Sigmoid colon (tissue), 7 donors: ENCODE results near the gene NDUFA7. TPM values are rescaled to one million over a fixed set of nuclear protein-coding genes. Genes with fewer than 3 reads are reported as not detected.

ENCODE experiments used
- polyA plus RNA-seq, 3 donors: library from polyadenylated mRNA; stranded (reverse); fragments of 200-250 nt; gene quantifications; one replicate each; pipeline ENCODE4 v1.2.3, GENCODE V29; 2013
- total RNA-seq, 4 donors: library from RNA; depleted of rRNA; stranded (reverse); fragments of >200 nt; gene quantifications; one replicate each; pipeline ENCODE4 v1.1.0, GENCODE V29; 2016
- donor health status: healthy with polysubstance abuse.
- donor health status: Bipolar disorder and iron deficiency.
- donor health status: healthy.

The NDUFA7 gene
- total and polyA plus RNA-seq, 7 donors, result 21.0 to 146 (median 35.5) TPM

Other genes starting within 250 kb of the NDUFA7 start
- gene FBN3, start 171.8 kb downstream of the NDUFA7 start, total RNA-seq, result not detected
- gene FBN3, start 171.8 kb downstream of the NDUFA7 start, polyA plus RNA-seq, result under 1 TPM in 1 of 3 donors, not detected in 2; 0.06 TPM
- 10 to 100 TPM; 24.1 to 40.0 (median 30.2) TPM for gene CERS4, start 112.0 kb downstream of the NDUFA7 start, total RNA-seq
- 10 to 100 TPM in 2 of 3 donors, 1 to 10 TPM in 1; 1.4 to 18.6 (median 11.4) TPM for gene CERS4, start 112.0 kb downstream of the NDUFA7 start, polyA plus RNA-seq
- gene CD320, start 13.0 kb downstream of the NDUFA7 start, total RNA-seq, result 10 to 100 TPM; 22.5 to 39.6 (median 28.7) TPM
- 10 to 100 TPM; 10.2 to 72.6 (median 12.0) TPM for gene CD320, start 13.0 kb downstream of the NDUFA7 start, polyA plus RNA-seq
- gene RPS28, start 121 bp upstream of the NDUFA7 start, total RNA-seq, result 100 to 1,000 TPM; 244 to 601 (median 414) TPM
- 100 to 1,000 TPM; 574 to 938 (median 657) TPM for gene RPS28, start 121 bp upstream of the NDUFA7 start, polyA plus RNA-seq
- gene KANK3, start 21.9 kb upstream of the NDUFA7 start, total RNA-seq, result 1 to 10 TPM; 6.5 to 8.9 (median 8.4) TPM
- gene KANK3, start 21.9 kb upstream of the NDUFA7 start, polyA plus RNA-seq, result 1 to 10 TPM in 2 of 3 donors, under 1 TPM in 1; 0.92 to 4.9 (median 3.6) TPM
- gene ANGPTL4, start 42.8 kb upstream of the NDUFA7 start, total RNA-seq, result 10 to 100 TPM in 3 of 4 donors, 1 to 10 TPM in 1; 7.1 to 31.6 (median 24.0) TPM
- 10 to 100 TPM in 1 of 3 donors, 1 to 10 TPM in 2; 2.3 to 10.3 (median 2.4) TPM for gene ANGPTL4, start 42.8 kb upstream of the NDUFA7 start, polyA plus RNA-seq
- gene RAB11B, start 69.0 kb upstream of the NDUFA7 start, total RNA-seq, result 10 to 100 TPM; 17.5 to 42.1 (median 28.7) TPM
- gene RAB11B, start 69.0 kb upstream of the NDUFA7 start, polyA plus RNA-seq, result 100 to 1,000 TPM in 1 of 3 donors, 10 to 100 TPM in 2; 67.0 to 103 (median 82.9) TPM
- 100 to 1,000 TPM; 283 to 383 (median 303) TPM for gene MARCHF2, start 91.9 kb upstream of the NDUFA7 start, total RNA-seq
- gene MARCHF2, start 91.9 kb upstream of the NDUFA7 start, polyA plus RNA-seq, result 10 to 100 TPM; 25.8 to 46.2 (median 42.1) TPM
- 100 to 1,000 TPM in 1 of 4 donors, 10 to 100 TPM in 3; 62.8 to 100 (median 76.1) TPM for gene HNRNPM, start 123.6 kb upstream of the NDUFA7 start, total RNA-seq
- 100 to 1,000 TPM in 1 of 3 donors, 10 to 100 TPM in 2; 80.5 to 224 (median 83.9) TPM for gene HNRNPM, start 123.6 kb upstream of the NDUFA7 start, polyA plus RNA-seq
- gene PRAM1, start 181.3 kb upstream of the NDUFA7 start, total RNA-seq, result 1 to 10 TPM in 1 of 4 donors, under 1 TPM in 2, not detected in 1; 0.16 to 1.1 (median 0.36) TPM
- gene PRAM1, start 181.3 kb upstream of the NDUFA7 start, polyA plus RNA-seq, result 1 to 10 TPM in 1 of 3 donors, under 1 TPM in 2; 0.60 to 1.5 (median 0.69) TPM
- gene ZNF414, start 192.8 kb upstream of the NDUFA7 start, total RNA-seq, result 10 to 100 TPM in 2 of 4 donors, 1 to 10 TPM in 2; 3.6 to 18.9 (median 10.9) TPM
- gene ZNF414, start 192.8 kb upstream of the NDUFA7 start, polyA plus RNA-seq, result 10 to 100 TPM; 17.1 to 31.0 (median 24.0) TPM